HepG2 (cell line): ENCODE results near the gene EIF1. TPM values are rescaled to one million over a fixed set of nuclear protein-coding genes. Genes with fewer than 3 reads are reported as not detected.

ENCODE experiments used
- CEBPG ChIP-seq: IDR thresholded peaks from 2 replicates; pipeline ENCODE4 v1.6.1; 2016
- CHD4 ChIP-seq: fragments of 200-600 bp; sonication (generic); IDR thresholded peaks from 2 replicates; pipeline ENCODE4 v1.7.0; 2017; ENCODE audit warnings: mild to moderate bottlenecking, low read length, borderline replicate concordance
- GLI4 ChIP-seq: sonication (generic); formaldehyde crosslinking; IDR thresholded peaks from 2 replicates; pipeline ENCODE4 v1.5.1; 2020; ENCODE audit warnings: missing genetic modification reagents, mild to moderate bottlenecking, moderate library complexity, borderline replicate concordance
- IKZF4 ChIP-seq: sonication (generic); formaldehyde crosslinking; IDR thresholded peaks from 2 replicates; pipeline ENCODE4 v1.5.1; 2020; ENCODE audit warnings: borderline replicate concordance, mild to moderate bottlenecking, low read depth, missing genetic modification reagents; ENCODE audit errors: not compliant biosample characterization
- ISX ChIP-seq: sonication (generic); formaldehyde crosslinking; conservative IDR thresholded peaks from 2 replicates; pipeline ENCODE4 v1.5.0; 2020; ENCODE audit warnings: missing genetic modification reagents
- JARID2 ChIP-seq: sonication (generic); formaldehyde crosslinking; IDR thresholded peaks from 2 replicates; pipeline ENCODE4 v1.8.1; 2023; ENCODE audit warnings: missing genetic modification reagents, inconsistent platforms; ENCODE audit not compliant: insufficient replicate concordance
- KDM3A ChIP-seq: IDR thresholded peaks from 2 replicates; pipeline ENCODE4 v1.6.1; 2018; ENCODE audit warnings: low read depth, missing compliant biosample characterization
- KLF16 ChIP-seq, 2 experiments: sonication (generic) in 1 of 2; formaldehyde crosslinking in 1 of 2; IDR thresholded peaks; 2 replicates each; pipeline versions ENCODE4 v1.6.1 to v1.8.0; 2016 to 2023; ENCODE audit warnings: missing genetic modification reagents in 2 of 2, missing compliant biosample characterization in 1 of 2
- MIER3 ChIP-seq: IDR thresholded peaks from 2 replicates; pipeline ENCODE4 v1.6.1; 2016; ENCODE audit warnings: missing compliant biosample characterization, borderline replicate concordance
- MTF1 ChIP-seq: sonication (generic); formaldehyde crosslinking; IDR thresholded peaks from 2 replicates; pipeline ENCODE4 v1.5.0; 2020; ENCODE audit warnings: missing genetic modification reagents
- NR2F6 ChIP-seq, 2 experiments: IDR thresholded peaks; 2 replicates each; pipeline ENCODE4 v1.6.1; 2016; ENCODE audit warnings: antibody characterized with exemption in 1 of 2, mild to moderate bottlenecking in 1 of 2
- REXO4 ChIP-seq: sonication (generic); formaldehyde crosslinking; IDR thresholded peaks from 2 replicates; pipeline ENCODE4 v1.8.0; 2022; ENCODE audit warnings: missing genetic modification reagents, mild to moderate bottlenecking, borderline replicate concordance
- SAFB2 ChIP-seq: sonication (generic); formaldehyde crosslinking; IDR thresholded peaks from 2 replicates; pipeline ENCODE4 v1.5.1; 2020; ENCODE audit warnings: missing genetic modification reagents, low read depth, mild to moderate bottlenecking, borderline replicate concordance
- SIX1 ChIP-seq: sonication (generic); formaldehyde crosslinking; IDR thresholded peaks from 2 replicates; pipeline ENCODE4 v1.4.0; 2020; ENCODE audit warnings: missing genetic modification reagents, borderline replicate concordance
- SMAD9 ChIP-seq: sonication (generic); formaldehyde crosslinking; IDR thresholded peaks from 2 replicates; pipeline ENCODE4 v1.5.1; 2020; ENCODE audit warnings: mild to moderate bottlenecking, missing genetic modification reagents
- SMC3 ChIP-seq: IDR thresholded peaks from 2 replicates; pipeline ENCODE4 v1.6.1; 2011; ENCODE audit warnings: low read length, improper control_type of control experiment
- SOX13 ChIP-seq, 3 experiments: fragments of 450-650 bp in 1 of 3; sonication (generic) in 1 of 3; formaldehyde crosslinking in 1 of 3; IDR thresholded peaks in 2 of 3; conservative IDR thresholded peaks in 1 of 3; 2 replicates each; pipeline versions ENCODE4 v1.5.0 to v1.6.1; 2016 to 2020; ENCODE audit warnings: antibody characterized with exemption in 1 of 3, mild to moderate bottlenecking in 1 of 3, missing compliant biosample characterization in 1 of 3, missing genetic modification reagents in 1 of 3, moderate library complexity in 1 of 3
- TIGD3 ChIP-seq: sonication (generic); formaldehyde crosslinking; IDR thresholded peaks from 2 replicates; pipeline ENCODE4 v1.5.1; 2020; ENCODE audit warnings: mild to moderate bottlenecking, missing genetic modification reagents, borderline replicate concordance
- ZFP36L2 ChIP-seq: sonication (generic); formaldehyde crosslinking; IDR thresholded peaks from 2 replicates; pipeline ENCODE4 v1.4.0; 2020; ENCODE audit warnings: missing genetic modification reagents
- ZFP82 ChIP-seq: sonication (generic); formaldehyde crosslinking; IDR thresholded peaks from 2 replicates; pipeline ENCODE4 v1.5.1; 2020; ENCODE audit warnings: mild to moderate bottlenecking, missing genetic modification reagents, borderline replicate concordance
- ZMYM3 ChIP-seq: sonication (generic); formaldehyde crosslinking; IDR thresholded peaks from 2 replicates; pipeline ENCODE4 v1.5.1; 2020; ENCODE audit warnings: mild to moderate bottlenecking, missing genetic modification reagents
- ZNF160 ChIP-seq: sonication (generic); formaldehyde crosslinking; IDR thresholded peaks from 2 replicates; pipeline ENCODE4 v1.8.0; 2022; ENCODE audit warnings: mild to moderate bottlenecking, inconsistent platforms, missing genetic modification reagents
- ZNF451 ChIP-seq: sonication (generic); formaldehyde crosslinking; IDR thresholded peaks from 2 replicates; pipeline ENCODE4 v1.5.0; 2020; ENCODE audit warnings: mild to moderate bottlenecking, missing genetic modification reagents
- ZNF75D ChIP-seq: sonication (generic); formaldehyde crosslinking; IDR thresholded peaks from 2 replicates; pipeline ENCODE4 v1.8.1; 2023; ENCODE audit warnings: missing genetic modification reagents, mild to moderate bottlenecking, borderline replicate concordance
- polyA plus RNA-seq, 8 experiments: library from polyadenylated mRNA; depleted of rRNA in 3 of 8; stranded (reverse) in 7 of 8; unstranded in 1 of 8; fragments of >200 nt; fragmentation: Illumina TruSeq in 4 of 8; extraction: Trizol in 4 of 8; gene quantifications; 2 replicates each; pipeline versions ENCODE4 v1.2.1 to v1.2.3, GENCODE V29; 2011 to 2016; ENCODE audit warnings: low read depth in 4 of 8, missing spikeins in 1 of 8, mixed read lengths in 1 of 8; ENCODE audit not compliant: insufficient read depth in 1 of 8
- total RNA-seq, 5 experiments: library from RNA; depleted of rRNA; stranded (reverse); fragments of >200 nt; fragmentation: Illumina TruSeq; extraction: Trizol; gene quantifications; 2 replicates each; pipeline ENCODE4 v1.2.3, GENCODE V29; 2016; ENCODE audit warnings: low read depth in 1 of 5

Gene EIF1
- total and polyA plus RNA-seq, 2 of the 13 experiments (the other 11 are each of a cell fraction or from before 2014, with no cell fraction given) = 147 to 517 TPM

- TF ChIP-seq TIGD3 (CRISPR knock-in tag) (no peak), ZFP36L2 (CRISPR knock-in tag) (0 out of 2 replicates have a peak, but pooled peaks have one; percentile 40), KLF16 (CRISPR knock-in tag; IDR thresholded peaks at IDR 0.05) (peak in 1 of 2 experiments; percentile 79; a peak in 2 of 4 replicates), GLI4 (CRISPR knock-in tag) (no peak), REXO4 (CRISPR knock-in tag) (no peak), SAFB2 (CRISPR knock-in tag) (peak; percentile 85), JARID2 (CRISPR knock-in tag) (no peak), CHD4 (no peak), ISX (no peak), SMC3 (no peak), MTF1 (no peak), ZNF75D (CRISPR knock-in tag) (no peak), NR2F6 (IDR thresholded peaks at IDR 0.05) (peak; percentile 25), NR2F6 (CRISPR knock-in tag; IDR thresholded peaks at IDR 0.05) (no peak), ZNF160 (CRISPR knock-in tag) (no peak), KDM3A (peak; percentile 82), MIER3 (peak; percentile 62; the same call in 1 of the 2 replicates), IKZF4 (peak; percentile 82), ZMYM3 (CRISPR knock-in tag) (no peak; the same call in 1 of the 2 replicates), SIX1 (no peak), CEBPG (CRISPR knock-in tag) (0 out of 2 replicates have a peak, but pooled peaks have one; percentile 15), SOX13 (IDR thresholded peaks at IDR 0.05) (no peak), SOX13 (CRISPR knock-in tag; conservative IDR thresholded peaks at IDR 0.05 in 1 of 2, IDR thresholded peaks at IDR 0.05 in 1 of 2) (peak in 1 of 2 experiments; percentile 43; a peak in 1 of 4 replicates), ZNF451 (peak; percentile 94; the same call in 1 of the 2 replicates), SMAD9 (CRISPR knock-in tag) (no peak), ZFP82 (CRISPR knock-in tag) (no peak; the same call in 1 of the 2 replicates)
These were observed 23.0 kb upstream of the EIF1 start (continued) for GRCh38 chr17:41665566-41666236.
